Activated CD4-positive, alpha-beta T cell treated with anti-CD3 and anti-CD28 coated beads, Interleukin-2, amount 10 ng/mL, durations not matched to agents 7 days and 5 days (primary cell): ENCODE results near the gene TIMM10. TPM values are rescaled to one million over a fixed set of nuclear protein-coding genes. Genes with fewer than 3 reads are reported as not detected.

ENCODE experiments used
- CTCF ChIA-PET: fragments of 350-600 bp; sonication (Branson Sonifier 250); formaldehyde crosslinking; loops from one replicate; lab custom pipeline; 2021; ENCODE audit warnings: antibody characterized with exemption; lab: Charles Lee
- POLR2A ChIA-PET: fragments of 350-600 bp; sonication (Branson Sonifier 250); formaldehyde crosslinking; loops from one replicate; lab custom pipeline; 2021; ENCODE audit warnings: antibody characterized with exemption; lab: Charles Lee
- DNase-seq: peaks from one replicate; pipeline ENCODE4 v3.0.0-alpha.2; 2020
- H3K27ac Mint-ChIP-seq: one replicate; pipeline ENCODE4 v1.8.0; 2021; ENCODE audit warnings: mild to moderate bottlenecking, moderate library complexity, mixed read lengths
- H3K27me3 Mint-ChIP-seq: one replicate; pipeline ENCODE4 v1.8.0; 2021; ENCODE audit warnings: mixed read lengths
- H3K36me3 Mint-ChIP-seq: one replicate; pipeline ENCODE4 v1.8.0; 2021; ENCODE audit warnings: low read depth, mixed read lengths
- H3K4me1 Mint-ChIP-seq: one replicate; pipeline ENCODE4 v1.8.0; 2021; ENCODE audit warnings: mixed read lengths
- H3K4me3 Mint-ChIP-seq: one replicate; pipeline ENCODE4 v1.8.0; 2021; ENCODE audit warnings: mild to moderate bottlenecking, moderate library complexity, mixed read lengths
- H3K9me3 Mint-ChIP-seq: one replicate; pipeline ENCODE4 v1.8.0; 2021; ENCODE audit warnings: mixed read lengths
- total RNA-seq, 2 experiments: library from RNA; stranded (reverse); gene quantifications; one replicate each; pipeline ENCODE4 v1.2.3, GENCODE V29; 2021

TIMM10 gene
- total RNA-seq, 2 experiments from 2014 or later: 87.3 to 97.7 TPM

DNA sequence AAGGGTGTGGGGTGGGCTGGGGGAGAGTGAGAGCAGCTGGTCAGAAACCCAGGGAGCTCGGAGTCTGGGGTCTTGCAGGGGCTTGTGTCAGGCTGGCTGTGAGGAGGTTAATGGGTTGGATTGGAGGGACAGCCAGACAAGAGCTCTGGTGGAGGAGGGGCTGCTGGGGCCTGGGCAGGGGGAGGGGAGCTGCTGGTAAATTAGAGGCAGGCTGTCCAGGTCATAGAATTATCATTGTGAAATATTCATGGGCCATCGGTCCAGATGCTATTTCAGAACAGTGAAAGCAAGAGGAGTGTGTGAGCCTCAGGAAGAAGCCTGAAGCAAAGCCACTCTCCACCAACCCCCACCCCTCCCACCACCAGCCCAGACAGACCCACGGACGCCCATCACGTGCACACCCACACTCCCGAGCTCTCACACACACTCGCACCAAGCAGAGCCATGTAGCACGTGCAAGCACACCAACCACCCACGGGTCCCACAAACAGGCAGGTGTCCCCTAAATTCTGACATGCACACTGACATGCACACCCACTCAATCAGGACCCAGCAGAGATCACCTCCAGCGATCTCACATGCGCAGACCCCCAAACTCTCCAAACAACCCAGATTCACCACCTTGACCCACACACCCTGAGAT lies 51.4 kb downstream of the TIMM10 start:
- DNase-seq: no peak
- Mint-ChIP-seq H3K4me1 (peaks cover 36% of the 10 kb centered on the region), H3K9me3 (no peaks in the 10 kb centered on the region), H3K36me3 (no peaks in the 10 kb centered on the region), H3K4me3 (no peak overlapping the region), H3K27me3 (peaks cover 46% of the 10 kb centered on the region), H3K27ac (no peak overlapping the region)
- ChIA-PET POLR2A (no interaction called here), CTCF (interaction anchor here (0.6 to 2.5 kb wide), 6 partner anchors 10 to 162 kb away, joined by 3 to 14 read pairs (median 3); no protein-coding TSS in a partner anchor)

Other genes with a start within 250 kb of the TIMM10 start
- 10 to 100 TPM in 1 of 2 experiments, 1 to 10 TPM in 1; 8.9 to 10.4 TPM for gene TNKS1BP1, start 205.8 kb downstream of the TIMM10 start, total RNA-seq
- 100 to 1,000 TPM; 165 to 175 TPM for gene SSRP1, start 194.9 kb downstream of the TIMM10 start, total RNA-seq
- gene P2RX3, start 192.4 kb downstream of the TIMM10 start, total RNA-seq: not detected
- not detected for gene PRG3, start 149.6 kb downstream of the TIMM10 start, total RNA-seq
- gene PRG2, start 140.1 kb downstream of the TIMM10 start, total RNA-seq: under 1 TPM; 0.17 to 0.40 TPM
- gene SLC43A3, start 103.6 kb downstream of the TIMM10 start, total RNA-seq: 100 to 1,000 TPM in 1 of 2 experiments, 10 to 100 TPM in 1; 98.2 to 104 TPM
- under 1 TPM in 1 of 2 experiments, not detected in 1; 0.35 TPM for gene RTN4RL2, start 70.2 kb downstream of the TIMM10 start, total RNA-seq
- gene SLC43A1, start 15.1 kb downstream of the TIMM10 start, total RNA-seq: 10 to 100 TPM; 22.9 to 23.4 TPM
- gene SMTNL1, start 6.8 kb upstream of the TIMM10 start, total RNA-seq: not detected
- gene UBE2L6, start 36.9 kb upstream of the TIMM10 start, total RNA-seq: 100 to 1,000 TPM; 303 to 350 TPM
- under 1 TPM in 1 of 2 experiments, not detected in 1; 0.23 TPM for gene SERPING1, start 66.9 kb upstream of the TIMM10 start, total RNA-seq
- gene YPEL4, start 119.2 kb upstream of the TIMM10 start, total RNA-seq: under 1 TPM; 0.17 to 0.19 TPM
- gene CLP1, start 127.0 kb upstream of the TIMM10 start, total RNA-seq: 10 to 100 TPM; 17.1 to 21.2 TPM
- gene ZDHHC5, start 137.4 kb upstream of the TIMM10 start, total RNA-seq: 10 to 100 TPM; 62.9 to 65.5 TPM
- gene MED19, start 181.5 kb upstream of the TIMM10 start, total RNA-seq: 10 to 100 TPM; 11.8 to 12.2 TPM
- gene TMX2, start 181.8 kb upstream of the TIMM10 start, total RNA-seq: 10 to 100 TPM; 62.9 to 74.2 TPM
- 100 to 1,000 TPM; 129 to 181 TPM for gene SELENOH, start 210.7 kb upstream of the TIMM10 start, total RNA-seq
- not detected for gene BTBD18, start 221.1 kb upstream of the TIMM10 start, total RNA-seq
- gene CTNND1, start 231.0 kb upstream of the TIMM10 start, total RNA-seq: 1 to 10 TPM; 5.1 TPM